GM18867 (cell line): ENCODE results near the gene SEZ6L2.
"Not testable (repeated sequence)": the region's sequence is repeated elsewhere in the genome, so short reads cannot be mapped to it uniquely, and the experiment has no call there.

ENCODE experiments used
- ATAC-seq: cut with Tn5 transposase; IDR thresholded peaks from one replicate; pipeline ENCODE4 v1.9.1; 2021; ENCODE audit warnings: mild to moderate bottlenecking, moderate library complexity; ENCODE audit not compliant: unreplicated experiment

SEZ6L2 gene

DNA sequence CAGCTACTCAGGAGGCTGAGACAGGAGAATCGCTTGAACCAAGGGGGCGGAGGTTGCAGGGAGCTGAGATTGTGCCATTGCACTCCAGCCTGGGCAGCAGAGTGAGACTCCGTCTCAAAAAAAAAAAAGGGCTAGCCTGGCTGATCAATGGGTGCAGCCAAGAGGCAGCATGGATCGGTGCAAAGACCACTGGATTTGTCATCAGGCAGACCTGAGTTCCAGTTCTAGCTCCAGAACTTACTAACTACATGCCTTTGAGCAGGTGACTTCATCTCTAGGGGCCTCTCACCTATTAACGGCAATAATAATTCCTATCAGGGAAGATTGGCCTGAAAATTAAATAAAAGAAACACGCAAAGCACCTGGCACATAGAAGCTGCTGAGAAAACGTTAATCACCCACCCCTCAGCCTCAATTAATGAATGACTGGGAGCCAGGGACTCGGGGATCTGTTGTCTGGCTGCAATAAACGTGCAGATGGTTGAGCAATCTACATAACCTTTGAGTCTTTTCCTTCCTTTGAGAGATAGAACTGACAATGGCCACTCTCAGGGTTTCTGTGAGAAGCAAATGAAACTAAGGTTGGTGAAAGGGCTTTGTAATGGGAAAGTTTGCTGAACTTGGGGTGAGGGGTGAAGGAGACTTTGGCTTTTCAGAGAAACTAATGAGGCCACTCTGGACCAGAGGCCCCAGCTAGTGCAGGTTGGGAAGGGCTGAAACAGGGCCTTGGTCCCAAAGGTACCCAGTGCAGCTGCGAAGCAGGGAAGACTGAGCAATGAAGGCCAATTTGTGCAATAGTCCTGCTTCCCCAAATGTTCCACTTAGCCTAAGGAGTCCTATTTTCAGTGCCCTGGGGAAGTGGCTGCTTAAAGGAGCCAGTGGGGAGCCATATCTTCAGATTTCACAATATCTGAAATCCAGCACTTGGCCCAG is 7.6 kb downstream of the SEZ6L2 start:
- no peak for ATAC-seq

DNA sequence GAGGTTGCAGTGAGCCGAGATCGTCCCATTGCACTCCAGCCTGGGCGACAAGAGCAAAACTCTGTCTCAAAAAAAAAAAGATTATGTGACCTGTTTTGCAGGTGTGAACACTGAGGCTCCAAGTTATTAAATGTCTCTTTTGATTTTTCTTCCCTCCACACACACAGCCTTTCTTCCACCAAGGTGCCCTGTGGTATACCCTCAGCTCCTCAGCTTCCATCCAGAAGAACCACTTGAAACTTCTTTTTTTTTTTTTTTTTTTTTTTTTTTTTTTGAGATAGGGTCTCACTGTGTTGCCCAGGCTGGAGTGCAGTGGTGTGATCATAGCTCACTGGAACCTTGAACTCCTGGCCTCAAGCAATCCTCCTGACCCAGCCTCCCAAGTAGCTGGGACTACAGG is 10.0 kb downstream of the SEZ6L2 start:
- ATAC-seq, result not testable (repeated sequence)

DNA sequence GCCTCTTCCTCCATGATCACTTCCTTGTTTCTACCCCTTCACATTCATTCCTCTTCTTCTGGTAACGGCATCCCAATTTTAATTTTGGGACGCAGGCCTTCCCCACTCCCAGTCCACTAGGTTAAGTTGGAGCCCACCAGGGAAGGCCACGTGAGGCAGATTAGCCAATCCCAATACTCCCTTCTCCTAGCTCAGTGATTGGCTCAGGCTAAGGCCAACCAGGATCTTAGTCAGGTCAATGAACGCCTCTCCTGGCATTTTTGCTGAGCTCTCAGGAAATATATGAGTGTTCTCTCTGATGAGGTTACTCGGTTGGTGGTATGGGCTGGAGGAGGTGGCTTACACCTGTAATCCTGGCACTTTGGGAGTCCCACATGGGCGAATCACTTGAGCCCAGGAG is 15.4 kb downstream of the SEZ6L2 start:
- no peak for ATAC-seq

DNA sequence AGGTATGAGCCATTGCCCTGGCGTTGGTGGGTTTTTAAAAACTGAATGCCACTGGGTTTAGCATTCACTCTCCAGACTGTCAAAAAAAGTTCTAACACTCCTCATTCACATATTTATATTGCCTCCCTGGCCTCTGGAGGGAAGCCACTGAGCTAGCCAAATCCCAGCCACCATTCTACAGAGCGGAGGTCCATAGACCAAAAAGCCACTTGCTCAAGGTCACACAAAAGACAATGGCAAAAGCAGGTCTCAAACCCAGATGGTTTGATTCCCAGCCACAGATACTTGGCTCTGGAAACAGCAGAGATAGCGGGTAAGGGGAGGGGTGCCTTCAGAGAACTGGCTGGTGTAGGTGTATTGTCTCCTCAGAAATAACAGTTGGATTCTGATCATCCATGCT is 18.3 kb downstream of the SEZ6L2 start:
- no peak for ATAC-seq

DNA sequence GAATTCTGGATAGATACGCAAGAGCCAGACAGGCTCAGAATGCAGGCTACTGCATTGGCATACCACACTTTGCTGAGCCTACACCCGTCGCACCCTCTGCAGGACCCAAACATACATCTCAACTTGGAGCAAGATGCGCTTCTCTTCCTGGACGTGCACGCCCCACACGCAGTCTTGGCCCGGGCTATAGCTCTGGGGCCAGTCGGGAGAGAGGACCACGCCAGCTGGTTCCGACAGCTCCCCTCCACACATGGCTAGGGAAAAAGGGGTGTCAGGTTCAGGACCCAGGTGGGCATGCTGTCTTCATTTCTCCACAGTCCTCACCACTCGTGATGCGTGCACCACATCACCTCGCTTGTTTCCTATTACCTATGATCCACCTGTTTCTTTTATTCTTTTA is 21.2 kb downstream of the SEZ6L2 start:
- ATAC-seq, result no peak

DNA sequence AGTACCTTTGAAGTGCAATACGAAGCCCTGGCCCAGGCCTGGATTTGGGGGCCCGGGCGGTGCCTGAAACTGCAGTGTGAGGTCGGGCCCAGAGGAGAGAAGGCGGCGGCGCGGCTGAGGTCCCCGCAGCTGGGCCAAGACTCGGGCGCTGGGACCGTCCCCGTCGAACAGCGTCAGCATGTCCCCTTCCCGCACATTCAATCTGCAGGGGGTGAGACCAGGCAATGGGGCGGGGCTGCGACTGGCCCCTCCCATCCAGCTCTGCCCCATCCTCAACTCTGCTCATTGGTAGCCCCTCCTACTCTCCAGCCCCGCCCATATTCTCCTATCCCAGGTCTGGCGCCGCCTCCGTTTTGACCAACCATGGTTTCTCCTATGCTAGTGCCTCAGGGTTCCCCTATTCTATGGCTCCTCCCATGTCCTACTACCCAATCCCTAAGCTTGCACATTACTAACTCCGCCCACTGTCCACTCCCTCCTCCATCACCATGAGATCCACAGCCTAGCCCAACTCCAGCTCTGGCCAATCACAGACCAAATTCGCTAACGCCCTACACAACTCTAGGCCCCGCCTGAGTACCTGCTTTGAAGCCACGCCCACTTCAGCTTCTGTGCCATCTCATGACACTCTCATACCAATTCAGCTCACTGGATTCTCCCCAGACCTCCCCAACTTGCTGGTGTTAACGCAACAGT is 21.9 kb downstream of the SEZ6L2 start:
- no peak for ATAC-seq

DNA sequence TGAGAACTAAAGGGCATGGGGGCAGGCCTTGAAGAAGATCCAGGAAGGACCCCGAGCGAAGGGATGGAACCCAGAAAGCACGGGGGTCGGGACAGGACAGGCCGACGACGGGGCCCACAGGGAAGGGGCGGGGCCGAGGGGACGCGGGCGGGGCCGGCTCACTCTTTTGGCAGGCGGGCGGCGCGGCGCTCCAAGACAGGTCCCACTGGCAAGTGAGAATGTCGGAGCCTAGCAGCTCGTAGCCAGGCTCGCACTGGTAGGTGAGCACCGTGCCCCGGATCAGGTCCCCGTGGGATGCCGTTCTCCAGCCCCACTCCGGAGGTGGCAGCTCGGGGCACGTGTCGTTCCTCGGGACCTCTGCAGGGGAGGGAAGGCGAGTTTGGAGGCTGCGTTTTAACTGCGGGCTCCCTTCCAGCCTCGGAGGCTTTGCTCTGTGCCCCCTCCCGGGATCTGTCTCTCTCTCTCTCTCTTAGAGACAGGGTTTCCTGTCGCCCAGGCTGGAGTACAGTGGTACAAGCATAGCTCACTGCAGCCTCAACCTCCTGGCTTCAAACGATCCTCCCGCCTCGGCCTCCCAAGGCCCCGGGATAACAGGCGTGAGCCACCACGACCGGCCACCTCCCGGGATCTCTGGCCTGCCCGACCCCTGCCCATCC is 22.6 kb downstream of the SEZ6L2 start:
- no peak for ATAC-seq

DNA sequence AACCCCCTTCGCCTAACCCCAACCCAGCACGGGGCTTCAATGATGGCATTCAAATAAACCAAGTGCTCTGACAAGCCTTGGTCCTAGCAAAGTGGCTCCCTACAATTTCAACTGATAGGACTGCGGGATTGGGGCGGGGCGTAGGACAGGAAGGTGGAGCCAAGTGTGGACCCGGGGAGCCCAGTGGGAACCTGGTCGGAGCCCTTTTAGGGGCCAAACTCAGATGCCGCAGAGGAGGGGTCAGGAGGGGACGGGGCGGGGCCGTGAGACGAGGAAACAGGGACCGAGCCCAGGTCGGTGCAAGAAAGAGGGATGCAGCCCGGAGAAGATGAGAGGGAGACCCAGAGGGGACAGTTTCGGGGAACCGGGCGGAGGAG is 23.1 kb downstream of the SEZ6L2 start:
- ATAC-seq, result no peak

DNA sequence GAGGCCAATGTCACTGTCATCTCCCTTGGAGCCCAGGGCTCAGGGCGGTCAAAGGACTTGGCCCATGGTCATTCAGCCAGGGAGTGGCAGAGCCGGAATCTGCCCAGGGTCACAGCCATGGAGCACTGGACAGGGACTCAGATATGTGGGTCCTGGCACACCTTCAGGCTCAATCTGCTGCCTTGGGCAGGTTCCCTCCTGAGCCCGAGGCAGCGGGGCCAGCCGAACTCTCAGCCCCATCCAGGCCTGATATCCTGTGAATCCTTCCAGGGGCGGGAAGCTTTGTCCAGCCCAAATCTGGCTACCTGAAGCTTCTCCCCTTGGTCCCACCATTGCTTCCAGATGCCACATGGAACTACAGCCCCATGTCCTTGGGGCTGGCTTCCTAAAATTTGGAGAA is 24.1 kb downstream of the SEZ6L2 start:
- ATAC-seq, result no peak

DNA sequence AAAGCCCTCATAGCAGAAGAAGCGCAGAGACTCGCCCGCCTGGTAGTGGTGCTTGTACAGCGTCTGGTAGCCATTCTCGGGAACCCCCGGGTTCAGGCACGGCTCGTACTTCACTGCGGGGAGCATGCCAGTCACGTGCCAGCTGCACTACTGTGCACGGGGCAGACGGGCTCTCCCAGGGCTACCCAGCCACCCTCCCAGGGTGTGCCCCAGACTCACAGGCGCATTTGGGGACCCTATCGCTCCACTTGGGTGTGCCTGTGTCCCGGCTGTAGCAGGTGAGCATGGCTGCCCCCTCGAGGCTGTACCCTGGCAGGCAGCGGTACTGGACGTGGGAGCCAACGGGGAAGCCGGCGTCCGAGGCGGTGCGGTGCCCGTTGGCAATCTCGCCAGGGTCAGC is 26.0 kb downstream of the SEZ6L2 start:
- no peak for ATAC-seq

DNA sequence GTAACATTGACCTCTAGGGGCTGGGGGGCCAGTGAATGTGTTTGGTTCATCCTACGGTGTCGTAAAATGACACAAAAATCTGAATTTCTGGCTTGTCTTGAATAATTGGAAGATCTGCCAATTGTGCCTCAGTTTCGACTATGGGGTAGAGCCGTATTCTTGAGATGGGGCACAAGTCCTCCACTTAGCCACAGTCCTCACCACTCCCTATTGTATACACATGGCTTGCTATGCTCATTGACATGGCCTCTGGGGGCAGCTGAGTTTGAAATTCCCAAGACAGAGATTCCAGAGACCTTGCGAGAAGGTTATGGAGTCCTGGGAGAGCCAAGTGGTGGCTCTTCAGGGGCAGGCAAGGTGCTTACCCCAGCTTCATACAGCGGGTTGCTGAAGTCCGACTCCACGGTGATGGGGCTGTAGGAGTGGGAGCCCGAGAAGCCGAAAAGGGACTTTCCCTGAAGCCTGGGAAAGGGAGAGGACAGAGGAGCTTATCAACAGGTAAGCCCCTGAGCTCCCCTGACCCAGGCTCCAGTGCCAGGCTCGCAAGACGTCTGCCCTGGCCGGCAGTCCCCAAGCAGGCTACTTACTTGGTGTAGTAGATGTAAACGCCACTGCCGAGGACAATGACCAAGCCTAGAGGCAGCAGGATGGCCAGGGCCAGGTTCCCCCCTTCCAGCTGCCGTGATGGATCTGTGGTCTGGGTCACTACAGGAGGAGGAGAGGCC is 27.4 kb downstream of the SEZ6L2 start:
- no peak for ATAC-seq

DNA sequence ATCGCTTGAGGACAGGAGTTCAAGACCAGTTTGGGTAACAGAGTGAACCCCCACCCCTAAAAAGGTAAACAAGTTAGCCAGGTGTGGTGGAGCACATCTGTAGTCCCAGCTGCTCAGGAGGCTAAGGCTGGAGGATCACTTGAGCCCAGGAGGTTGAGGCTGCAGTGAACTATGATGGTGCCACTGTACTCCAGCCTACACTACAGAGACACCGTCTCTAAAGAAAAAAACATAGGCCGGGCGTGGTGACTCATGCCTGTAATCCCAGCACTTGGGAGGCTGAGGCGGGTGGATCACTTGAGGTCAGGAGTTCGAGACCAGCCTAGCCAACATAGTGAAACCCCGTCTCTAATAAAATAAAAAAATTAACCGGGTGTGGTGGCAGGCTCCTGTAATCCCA is 30.3 kb downstream of the SEZ6L2 start:
- not testable (repeated sequence) for ATAC-seq

DNA sequence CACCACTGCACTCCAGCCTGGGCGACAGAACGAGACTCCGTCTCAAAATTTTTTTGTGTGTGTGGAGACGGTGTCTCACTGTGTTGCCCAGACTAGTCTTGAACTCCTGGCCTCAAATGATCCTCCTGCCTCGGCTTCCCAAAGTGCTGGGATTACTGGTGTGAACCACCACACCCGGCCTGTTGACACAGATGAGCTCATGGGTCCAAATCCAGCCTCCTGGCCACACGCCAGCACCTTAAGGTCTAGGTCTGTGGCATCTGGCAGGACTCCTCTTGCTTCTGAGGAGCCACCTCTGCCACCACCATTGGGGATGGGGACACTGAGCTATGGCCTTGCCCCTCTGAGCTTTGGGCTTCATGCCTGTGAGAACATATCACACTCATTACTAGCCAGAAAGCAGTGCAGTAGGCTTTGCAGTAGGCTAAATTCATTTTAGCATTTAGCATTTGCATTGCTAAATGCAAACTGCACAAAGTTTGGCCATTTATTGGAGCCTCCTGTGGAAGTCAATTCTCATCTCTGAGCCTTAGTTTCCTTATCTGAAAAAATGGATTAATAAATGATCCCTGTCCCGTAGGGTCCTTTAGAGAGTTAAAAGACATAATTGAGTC is 30.8 kb downstream of the SEZ6L2 start:
- no peak for ATAC-seq

DNA sequence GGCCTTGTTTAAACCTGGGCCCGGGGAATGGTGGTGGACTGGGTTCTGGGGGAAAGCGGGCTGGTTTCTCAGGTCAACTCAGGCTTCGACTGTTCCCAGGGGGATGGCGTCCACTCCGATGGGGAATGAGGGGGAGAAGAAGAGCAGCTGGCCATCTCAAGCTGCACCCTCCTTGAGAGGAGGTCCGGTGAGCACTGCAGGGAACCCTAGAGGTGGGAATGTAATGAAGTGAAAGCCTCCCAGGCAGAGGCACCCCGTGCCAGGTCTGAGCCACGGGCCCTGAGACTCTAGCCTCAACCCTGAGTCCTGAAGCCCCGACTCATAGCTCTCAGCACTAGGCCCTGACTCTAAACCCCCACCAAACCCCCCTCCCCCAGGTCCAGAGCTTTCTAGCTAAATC is 35.1 kb downstream of the SEZ6L2 start:
- no peak for ATAC-seq

DNA sequence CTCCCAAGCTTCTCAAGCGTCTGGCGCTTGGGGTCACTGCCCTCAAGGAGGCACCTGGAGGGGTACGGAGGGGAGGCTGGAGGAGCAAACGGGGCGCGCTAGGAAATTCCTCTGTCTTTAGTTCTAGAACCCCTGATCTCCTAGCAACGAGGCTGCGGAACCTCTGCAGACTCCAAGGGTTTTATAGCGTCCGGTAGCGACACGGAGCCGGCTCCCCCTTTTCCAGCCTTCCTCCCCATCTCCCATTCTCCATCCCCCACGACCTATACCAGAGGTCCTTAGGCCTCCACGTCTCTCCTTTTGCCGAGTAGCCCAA is 35.7 kb downstream of the SEZ6L2 start:
- ATAC-seq, result no peak

DNA sequence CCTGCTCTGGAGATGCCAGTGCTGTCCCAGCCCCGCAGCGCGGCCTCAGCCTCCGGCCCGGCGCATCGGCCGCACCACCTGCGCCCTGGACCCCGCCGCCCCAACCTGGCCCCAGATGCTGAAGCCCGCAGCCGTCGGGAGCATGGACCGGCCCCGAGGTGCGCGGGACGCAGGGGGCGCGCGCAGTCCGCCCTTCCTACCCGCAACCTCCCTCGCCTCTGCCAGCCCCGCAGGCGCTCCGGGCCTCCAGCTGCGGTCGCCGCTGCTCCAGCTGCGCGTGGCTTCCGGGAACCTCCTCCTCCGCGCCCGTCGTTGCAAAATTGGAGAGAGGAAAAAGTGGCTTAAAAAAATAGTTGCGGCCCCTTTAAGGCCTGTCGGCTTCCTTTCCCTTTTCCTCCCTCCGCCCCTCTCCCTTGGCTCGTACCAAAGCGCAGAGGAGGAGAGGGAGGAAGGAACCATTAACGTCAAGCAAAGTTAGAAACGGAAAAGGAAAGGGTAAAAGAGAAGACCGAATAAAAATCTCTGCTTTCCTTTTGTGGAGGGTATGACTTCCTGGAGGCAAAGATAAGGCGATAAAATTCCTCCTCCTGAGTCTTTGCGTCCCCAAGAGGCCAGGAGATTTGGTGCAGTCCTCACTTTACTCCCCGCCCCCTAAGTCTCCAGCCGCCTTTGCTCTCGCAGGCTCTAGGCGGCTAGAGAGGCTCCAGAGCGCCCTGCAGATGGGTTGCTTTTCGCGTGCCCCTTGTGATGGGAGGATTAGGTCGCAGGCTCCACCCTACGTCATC is 36.3 kb downstream of the SEZ6L2 start, which contains the start of gene CDIPT:
TSS of gene CDIPT (minus strand) at position 343 of the 785 bp plus-strand sequence. CDS start 369 bp downstream, outside the sequence.
- ATAC-seq, result peak; percentile 88

DNA sequence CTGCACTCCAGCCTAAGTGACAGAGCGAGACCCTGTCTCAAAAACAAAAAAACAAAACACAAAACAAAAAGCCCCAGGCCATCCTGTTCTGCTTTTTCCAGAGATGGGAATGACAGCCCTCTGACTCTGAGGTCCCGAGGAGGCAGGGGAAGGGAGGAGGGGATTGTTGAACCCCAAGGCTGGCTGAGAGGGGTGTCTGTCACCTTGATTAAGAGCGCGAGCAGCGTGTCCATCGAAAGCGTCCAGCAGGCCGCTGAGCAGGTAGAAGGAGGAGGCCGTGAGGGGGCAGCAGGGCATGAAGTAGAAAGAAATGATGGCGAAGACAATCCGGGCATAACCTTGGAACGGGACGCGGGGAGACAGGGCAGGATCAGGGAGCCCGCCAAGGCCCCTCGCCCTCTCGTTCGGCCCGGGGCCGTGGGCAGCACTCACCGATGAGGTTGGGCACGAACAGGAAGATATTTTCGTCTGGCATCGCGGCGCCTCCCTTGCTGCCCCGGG is 36.9 kb downstream of the SEZ6L2 start:
- no peak for ATAC-seq

DNA sequence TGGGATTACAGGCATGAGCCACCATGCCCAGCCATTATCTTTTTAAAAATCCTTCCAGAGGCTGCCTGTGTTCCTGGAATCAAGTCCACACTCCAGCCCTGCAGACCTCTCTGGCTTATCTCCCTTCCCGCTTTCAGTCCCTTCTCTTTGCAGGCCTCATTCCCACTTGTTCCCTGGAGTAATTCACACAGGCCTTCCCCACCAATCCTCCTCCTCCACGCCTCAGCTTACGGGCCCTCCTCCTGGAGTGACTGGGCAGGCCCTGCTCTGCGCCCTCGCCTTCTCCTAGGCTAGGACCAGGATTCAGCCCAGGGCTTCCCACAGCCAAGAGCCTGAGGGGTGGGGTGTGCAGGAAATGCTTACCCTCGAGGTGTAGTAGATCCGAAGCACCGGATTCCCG is 39.1 kb downstream of the SEZ6L2 start:
- ATAC-seq, result no peak

DNA sequence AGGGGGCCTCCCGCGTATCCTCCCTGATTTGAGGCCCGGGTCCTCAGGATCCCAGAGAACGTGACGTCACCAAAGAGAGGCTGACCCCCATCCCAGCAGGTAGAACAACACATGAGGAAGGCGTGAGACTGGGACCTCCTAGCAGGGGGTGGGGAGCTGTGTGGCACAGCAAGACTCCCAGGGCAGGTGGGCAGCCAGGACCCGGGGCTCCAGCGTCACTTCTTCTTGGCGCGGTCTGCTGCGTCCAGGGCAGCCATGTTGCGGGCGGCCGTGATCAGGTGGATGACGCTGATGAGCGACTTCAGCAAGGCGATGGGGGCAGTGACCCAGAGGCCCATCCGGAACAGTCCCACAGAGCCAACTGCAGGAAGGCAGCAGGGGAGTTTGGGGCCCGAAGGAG is 40.4 kb downstream of the SEZ6L2 start:
- no peak for ATAC-seq
